GM12892 (cell line): ENCODE data around the gene ECT2.
"Not testable (repeated sequence)": the region's sequence is repeated elsewhere in the genome, so short reads cannot be mapped to it uniquely, and the experiment has no call there.

Source experiments
- POLR2A ChIP-seq: IDR thresholded peaks from 2 replicates; pipeline ENCODE4 v1.6.1; 2011; ENCODE audit warnings: low read depth, low read length, control low read depth
- TAF1 ChIP-seq: IDR thresholded peaks from 2 replicates; pipeline ENCODE4 v1.6.1; 2011; ENCODE audit warnings: low read depth, mild to moderate bottlenecking, control low read depth, low read length, borderline replicate concordance

DNA sequence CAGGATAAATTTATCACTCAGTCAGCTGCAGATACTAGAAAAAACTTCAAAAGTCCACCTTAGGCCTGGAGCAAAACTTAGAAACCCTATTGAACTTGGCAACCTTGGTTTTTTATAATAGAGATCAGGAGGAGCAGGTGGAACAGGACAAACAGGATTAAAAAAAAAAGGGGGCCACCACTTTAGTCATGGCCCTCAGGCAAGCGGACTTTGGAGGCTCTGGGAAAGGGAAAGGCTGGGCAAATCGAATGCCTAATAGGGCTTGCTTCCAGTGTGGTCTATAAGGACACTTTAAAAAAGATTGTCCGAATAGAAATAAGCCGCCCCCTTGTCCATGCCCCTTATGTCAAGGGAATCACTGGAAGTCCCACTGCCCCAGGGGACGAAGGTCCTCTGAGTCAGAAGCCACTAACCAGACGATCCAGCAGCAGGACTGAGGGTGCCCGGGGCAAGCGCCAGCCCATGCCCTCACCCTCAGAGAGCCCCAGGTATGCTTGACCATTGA lies 27.9 kb upstream of the ECT2 start:
- TF ChIP-seq POLR2A, TAF1: not testable (repeated sequence)
